WTC11 (cell line): ENCODE measurements around the gene COQ6. TPM values are rescaled to one million over a fixed set of nuclear protein-coding genes. Genes with fewer than 3 reads are reported as not detected.
A peak's percentile ranks its signal among the peaks of the same experiment; 100 is the strongest.
"Not testable (repeated sequence)": the region's sequence is repeated elsewhere in the genome, so short reads cannot be mapped to it uniquely, and the experiment has no call there.

Experiments used
- ATAC-seq: fragments of 200-7000 bp; cut with Tn5 transposase; 2 replicates; pipeline ENCODE4 v1.10.0; 2021; ENCODE audit warnings: mild to moderate bottlenecking, moderate library complexity
- CTCF ChIA-PET: fragments of 300-600 bp; sonication (Branson Sonifier 250); formaldehyde crosslinking; loops from one replicate; lab custom pipeline; 2021; ENCODE audit warnings: antibody characterized with exemption; lab: Charles Lee
- POLR2A ChIA-PET: fragments of 350-600 bp; sonication (Branson Sonifier 250); formaldehyde crosslinking; loops from one replicate; lab custom pipeline; 2021; ENCODE audit warnings: antibody characterized with exemption; lab: Charles Lee
- DNase-seq: peaks from one replicate; pipeline ENCODE4 v3.0.0; 2021; ENCODE audit warnings: low spot score
- H3K27ac Mint-ChIP-seq: 2 replicates; pipeline ENCODE4 v1.8.0; 2021; ENCODE audit warnings: mixed read lengths
- H3K27me3 Mint-ChIP-seq: 2 replicates; pipeline ENCODE4 v1.8.0; 2021; ENCODE audit warnings: low read depth, mild to moderate bottlenecking, moderate library complexity, mixed read lengths
- H3K36me3 Mint-ChIP-seq: 2 replicates; pipeline ENCODE4 v1.8.0; 2021; ENCODE audit warnings: mixed read lengths
- H3K4me1 Mint-ChIP-seq: 2 replicates; pipeline ENCODE4 v1.8.0; 2022; ENCODE audit warnings: mixed read lengths
- H3K4me3 Mint-ChIP-seq: 2 replicates; pipeline ENCODE4 v1.8.0; 2021; ENCODE audit warnings: mild to moderate bottlenecking, moderate library complexity, mixed read lengths
- H3K9me3 Mint-ChIP-seq: 2 replicates; pipeline ENCODE4 v1.8.0; 2021; ENCODE audit warnings: mixed read lengths
- AFF4 ChIP-seq: sonication (generic); formaldehyde crosslinking; IDR thresholded peaks from 2 replicates; pipeline ENCODE4 v1.8.1; 2023; ENCODE audit warnings: mild to moderate bottlenecking, missing genetic modification reagents, borderline replicate concordance
- ATF1 ChIP-seq: sonication (generic); formaldehyde crosslinking; IDR thresholded peaks from 2 replicates; pipeline ENCODE4 v1.8.1; 2023; ENCODE audit warnings: mild to moderate bottlenecking, moderate library complexity, missing genetic modification reagents
- ATF2 ChIP-seq: sonication (generic); formaldehyde crosslinking; IDR thresholded peaks from 2 replicates; pipeline ENCODE4 v1.8.1; 2022; ENCODE audit warnings: low read depth, missing genetic modification reagents, borderline replicate concordance
- ATF3 ChIP-seq: sonication (generic); formaldehyde crosslinking; conservative IDR thresholded peaks from 2 replicates; pipeline ENCODE4 v1.8.1; 2022; ENCODE audit warnings: mild to moderate bottlenecking, missing genetic modification reagents
- CBFB ChIP-seq: sonication (generic); formaldehyde crosslinking; IDR thresholded peaks from 2 replicates; pipeline ENCODE4 v1.8.1; 2022; ENCODE audit warnings: mild to moderate bottlenecking, low read depth, missing genetic modification reagents
- CDX4 ChIP-seq: fragments of 250-450 bp; sonication (Bioruptor Pico); IDR thresholded peaks from 2 replicates; pipeline ENCODE4 v1.9.0; 2021; ENCODE audit warnings: moderate library complexity, mild to moderate bottlenecking, inconsistent platforms, borderline replicate concordance
- CREM ChIP-seq: sonication (generic); formaldehyde crosslinking; IDR thresholded peaks from 2 replicates; pipeline ENCODE4 v1.8.1; 2022; ENCODE audit warnings: mild to moderate bottlenecking, missing genetic modification reagents, moderate library complexity
- CTCF ChIP-seq: fragments of 200-600 bp; IDR thresholded peaks from 2 replicates; pipeline ENCODE4 v1.8.0; 2022; ENCODE audit warnings: antibody characterized with exemption
- GABPB1 ChIP-seq: sonication (generic); formaldehyde crosslinking; IDR thresholded peaks from 2 replicates; pipeline ENCODE4 v1.8.1; 2023; ENCODE audit warnings: mild to moderate bottlenecking, missing genetic modification reagents
- GRHL2 ChIP-seq: fragments of 250-450 bp; sonication (Bioruptor Pico); IDR thresholded peaks from 2 replicates; pipeline ENCODE4 v1.8.0; 2022; ENCODE audit warnings: mild to moderate bottlenecking, moderate library complexity; ENCODE audit not compliant: insufficient replicate concordance, severe bottlenecking
- JUN ChIP-seq: sonication (generic); formaldehyde crosslinking; IDR thresholded peaks from 2 replicates; pipeline ENCODE4 v1.8.0; 2023; ENCODE audit warnings: mild to moderate bottlenecking, missing genetic modification reagents
- KAT7 ChIP-seq: sonication (generic); formaldehyde crosslinking; IDR thresholded peaks from 2 replicates; pipeline ENCODE4 v1.8.1; 2023; ENCODE audit warnings: missing genetic modification reagents, mild to moderate bottlenecking, borderline replicate concordance
- MYBL2 ChIP-seq: sonication (generic); formaldehyde crosslinking; IDR thresholded peaks from 2 replicates; pipeline ENCODE4 v1.8.1; 2023; ENCODE audit warnings: mild to moderate bottlenecking, moderate library complexity, missing genetic modification reagents
- NR1H2 ChIP-seq: sonication (generic); formaldehyde crosslinking; IDR thresholded peaks from 2 replicates; pipeline ENCODE4 v1.9.0; 2021; ENCODE audit warnings: mild to moderate bottlenecking, moderate library complexity, missing genetic modification reagents
- SOX15 ChIP-seq: fragments of 250-450 bp; sonication (Bioruptor Pico); IDR thresholded peaks from 2 replicates; pipeline ENCODE4 v1.9.0; 2021; ENCODE audit warnings: mild to moderate bottlenecking
- TCF7 ChIP-seq: sonication (generic); formaldehyde crosslinking; IDR thresholded peaks from 2 replicates; pipeline ENCODE4 v1.8.0; 2022; ENCODE audit warnings: mild to moderate bottlenecking, low read depth, missing genetic modification reagents, moderate library complexity
- TEAD1 ChIP-seq: sonication (generic); formaldehyde crosslinking; IDR thresholded peaks from 2 replicates; pipeline ENCODE4 v1.8.0; 2022; ENCODE audit warnings: mild to moderate bottlenecking, missing genetic modification reagents
- TEAD4 ChIP-seq: sonication (generic); formaldehyde crosslinking; IDR thresholded peaks from 2 replicates; pipeline ENCODE4 v1.8.0; 2022; ENCODE audit warnings: mild to moderate bottlenecking, missing genetic modification reagents
- TP53 ChIP-seq: sonication (generic); formaldehyde crosslinking; IDR thresholded peaks from 2 replicates; pipeline ENCODE4 v1.8.1; 2023; ENCODE audit warnings: mild to moderate bottlenecking, missing genetic modification reagents
- ZNF219 ChIP-seq: sonication (generic); formaldehyde crosslinking; IDR thresholded peaks from 2 replicates; pipeline ENCODE4 v1.8.0; 2023; ENCODE audit warnings: missing genetic modification reagents, mild to moderate bottlenecking, borderline replicate concordance
- ZNF232 ChIP-seq: sonication (generic); formaldehyde crosslinking; IDR thresholded peaks from 2 replicates; pipeline ENCODE4 v1.8.0; 2022; ENCODE audit warnings: mild to moderate bottlenecking, missing genetic modification reagents
- ZNF263 ChIP-seq: sonication (generic); formaldehyde crosslinking; IDR thresholded peaks from 2 replicates; pipeline ENCODE4 v1.8.1; 2022; ENCODE audit warnings: low read depth, mild to moderate bottlenecking, moderate library complexity, missing genetic modification reagents
- ZNF317 ChIP-seq: sonication (generic); formaldehyde crosslinking; IDR thresholded peaks from 2 replicates; pipeline ENCODE4 v1.8.1; 2023; ENCODE audit warnings: low read depth, mild to moderate bottlenecking, moderate library complexity, missing genetic modification reagents, borderline replicate concordance
- ZSCAN18 ChIP-seq: fragments of 250-450 bp; sonication (Bioruptor Pico); IDR thresholded peaks from 2 replicates; pipeline ENCODE4 v2.1.2; 2022; ENCODE audit warnings: mild to moderate bottlenecking, moderate library complexity
- total RNA-seq: library from RNA; stranded (reverse); gene quantifications from 3 replicates; pipeline ENCODE4 v1.2.3, GENCODE V29; 2021

COQ6 gene
- total RNA-seq, 1 experiment from 2014 or later = 10.4 TPM

- H3K4me3 Mint-ChIP-seq = no peak overlapping the region
- ChIA-PET CTCF (no interaction called here), POLR2A (no interaction called here)
- DNase-seq = no peak
- H3K27ac Mint-ChIP-seq = no peak overlapping the region
- no peak for ATAC-seq
- no peak for TF ChIP-seq ZNF317 (CRISPR knock-in tag)
- TF ChIP-seq ZSCAN18 (CRISPR knock-in tag) = no peak
- TF ChIP-seq AFF4 = no peak
- no peak for TF ChIP-seq CREM (CRISPR knock-in tag)
- TF ChIP-seq KAT7 (CRISPR knock-in tag) = no peak
- TF ChIP-seq ZNF232 (CRISPR knock-in tag) = no peak
- TF ChIP-seq ZNF263 (CRISPR knock-in tag) = no peak
- TF ChIP-seq ATF2 (CRISPR knock-in tag) = no peak
- TF ChIP-seq TEAD4 = no peak
- no peak for TF ChIP-seq TCF7 (CRISPR knock-in tag)
- TF ChIP-seq TEAD1 (CRISPR knock-in tag) = no peak
- no peak for TF ChIP-seq CTCF
- no peak for TF ChIP-seq TP53
- no peaks in the 10 kb centered on the region for H3K9me3 Mint-ChIP-seq
- peaks cover 3% of the 10 kb centered on the region for H3K4me1 Mint-ChIP-seq
- H3K27me3 Mint-ChIP-seq = no peaks in the 10 kb centered on the region
- peaks cover 14% of the 10 kb centered on the region for H3K36me3 Mint-ChIP-seq
Observed at GRCh38 chr14:73988065-73988464, 38.0 kb downstream of the COQ6 start.

- DNase-seq, H3K4me3 Mint-ChIP-seq, H3K27ac Mint-ChIP-seq, POLR2A ChIA-PET, H3K9me3 Mint-ChIP-seq, ATAC-seq, H3K27me3 Mint-ChIP-seq, H3K4me1 Mint-ChIP-seq, CTCF ChIA-PET: not testable (repeated sequence)
- peaks cover 14% of the 10 kb centered on the region for H3K36me3 Mint-ChIP-seq
Observed at GRCh38 chr14:73988656-73989055, 38.6 kb downstream of the COQ6 start.

- POLR2A ChIA-PET = no interaction called here
- H3K36me3 Mint-ChIP-seq = peaks cover 5% of the 10 kb centered on the region
- TF ChIP-seq SOX15 (CRISPR knock-in tag) (no peak), MYBL2 (CRISPR knock-in tag) (no peak), ATF1 (no peak), ATF3 (no peak), ZNF232 (CRISPR knock-in tag) (no peak), CBFB (no peak), TEAD1 (CRISPR knock-in tag) (no peak), GABPB1 (CRISPR knock-in tag) (no peak), NR1H2 (CRISPR knock-in tag) (no peak), ZNF219 (no peak), JUN (no peak), GRHL2 (CRISPR knock-in tag) (no peak), CDX4 (no peak), TEAD4 (no peak)
Observed at GRCh38 chr14:73991092-73991491, 41.0 kb downstream of the COQ6 start.

More at GRCh38 chr14:73991092-73991491, 41.0 kb downstream of the COQ6 start:
- Mint-ChIP-seq H3K27me3 (no peaks in the 10 kb centered on the region), H3K9me3 (no peaks in the 10 kb centered on the region), H3K4me3 (no peak overlapping the region), H3K4me1 (peaks cover 3% of the 10 kb centered on the region), H3K27ac (peak overlapping the region; percentile 9; the same call in 1 of the 2 replicates)
- ATAC-seq = no peak
- no peak for DNase-seq
- CTCF ChIA-PET = no interaction called here
